Fibroblast of lung (primary cell): ENCODE data around the gene PTPRE.

Experiments used
- EZH2 ChIP-seq: IDR thresholded peaks from 2 replicates; pipeline ENCODE4 v1.5.1; 2012; ENCODE audit warnings: low read length, control low read depth, mild to moderate bottlenecking; ENCODE audit errors: missing control alignments
- TF ChIP-seq, protein P1 (sequence below), 2 donors: IDR thresholded peaks in 1 of 2; conservative IDR thresholded peaks in 1 of 2; 1 replicate in 1 of 2; 2 replicates in 1 of 2; pipeline ENCODE4 v1.5.1; 2011 to 2012; ENCODE audit warnings: low read length in 2 of 2, control low read depth in 1 of 2, inconsistent platforms in 1 of 2, low read depth in 1 of 2, mild to moderate bottlenecking in 1 of 2

DNA sequence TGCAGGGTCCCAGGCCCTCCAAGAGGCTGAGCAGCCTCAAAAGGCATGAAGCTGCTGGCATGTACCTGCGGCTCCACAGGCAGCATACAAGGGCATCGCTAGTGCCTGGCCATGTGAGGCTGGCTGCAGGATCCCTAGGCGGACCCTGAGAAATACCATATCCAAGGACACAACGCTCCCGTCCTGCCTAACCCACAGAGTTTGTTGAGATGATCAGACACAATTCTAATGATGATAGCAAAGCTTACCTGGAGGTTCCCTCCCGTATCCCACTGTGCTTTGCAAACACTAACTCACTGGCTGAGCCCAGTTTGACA lies 31.5 kb upstream of the PTPRE start:
- TF ChIP-seq, protein P1, sequence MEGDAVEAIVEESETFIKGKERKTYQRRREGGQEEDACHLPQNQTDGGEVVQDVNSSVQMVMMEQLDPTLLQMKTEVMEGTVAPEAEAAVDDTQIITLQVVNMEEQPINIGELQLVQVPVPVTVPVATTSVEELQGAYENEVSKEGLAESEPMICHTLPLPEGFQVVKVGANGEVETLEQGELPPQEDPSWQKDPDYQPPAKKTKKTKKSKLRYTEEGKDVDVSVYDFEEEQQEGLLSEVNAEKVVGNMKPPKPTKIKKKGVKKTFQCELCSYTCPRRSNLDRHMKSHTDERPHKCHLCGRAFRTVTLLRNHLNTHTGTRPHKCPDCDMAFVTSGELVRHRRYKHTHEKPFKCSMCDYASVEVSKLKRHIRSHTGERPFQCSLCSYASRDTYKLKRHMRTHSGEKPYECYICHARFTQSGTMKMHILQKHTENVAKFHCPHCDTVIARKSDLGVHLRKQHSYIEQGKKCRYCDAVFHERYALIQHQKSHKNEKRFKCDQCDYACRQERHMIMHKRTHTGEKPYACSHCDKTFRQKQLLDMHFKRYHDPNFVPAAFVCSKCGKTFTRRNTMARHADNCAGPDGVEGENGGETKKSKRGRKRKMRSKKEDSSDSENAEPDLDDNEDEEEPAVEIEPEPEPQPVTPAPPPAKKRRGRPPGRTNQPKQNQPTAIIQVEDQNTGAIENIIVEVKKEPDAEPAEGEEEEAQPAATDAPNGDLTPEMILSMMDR (conservative IDR thresholded peaks at IDR 0.05 in 1 of 2, IDR thresholded peaks at IDR 0.05 in 1 of 2; ENCODE audit: low read depth in 1 of 2, low read length in 2 of 2), result no peak
- TF ChIP-seq EZH2, result no peak
